Caco-2 (cell line): ENCODE results near the gene C19orf12. TPM values are rescaled to one million over a fixed set of nuclear protein-coding genes. Genes with fewer than 3 reads are reported as not detected.

ENCODE experiments used
- BruUV-seq: library from RNA; stranded (reverse); fragments of 400-500 nt; replicated peaks from 2 replicates; lab custom pipeline; 2021; lab: Mats Ljungman, UMichigan
- CTCF ChIA-PET: fragments of 300-600 bp; sonication (Branson Sonifier 250); formaldehyde crosslinking; loops from one replicate; lab custom pipeline; 2022; ENCODE audit warnings: antibody characterized with exemption; lab: Charles Lee
- POLR2A ChIA-PET: fragments of 300-600 bp; sonication (Branson Sonifier 250); formaldehyde crosslinking; loops from one replicate; lab custom pipeline; 2022; ENCODE audit warnings: antibody characterized with exemption; lab: Charles Lee
- DNase-seq, 2 experiments: peaks; one replicate each; pipeline versions ENCODE4 v3.0.0 to v3.0.0-alpha.2; 2020 to 2022
- H3K27me3 ChIP-seq: replicated peaks from 2 replicates; pipeline ENCODE4 v1.6.0; 2011; ENCODE audit warnings: low read length; ENCODE audit not compliant: control insufficient read depth, insufficient read depth
- H3K36me3 ChIP-seq: 2 replicates; pipeline ENCODE4 v1.5.1; 2011; ENCODE audit warnings: low read length; ENCODE audit not compliant: control insufficient read depth, insufficient read depth
- H3K4me1 ChIP-seq: fragments of 250-450 bp; sonication (Bioruptor Pico); 2 replicates; pipeline ENCODE4 v1.5.1; 2020; ENCODE audit warnings: mild to moderate bottlenecking
- H3K4me3 ChIP-seq: 2 replicates; pipeline ENCODE4 v1.5.1; 2011; ENCODE audit warnings: low read depth, mild to moderate bottlenecking, control low read depth, low read length
- H3K9me3 ChIP-seq: fragments of 250-450 bp; sonication (Bioruptor Pico); 2 replicates; pipeline ENCODE4 v1.5.1; 2020; ENCODE audit warnings: mild to moderate bottlenecking, moderate library complexity
- H3K27ac Mint-ChIP-seq: one replicate; pipeline ENCODE4 v1.8.0; 2022; ENCODE audit warnings: mixed read lengths; ENCODE audit not compliant: unreplicated experiment
- H3K27me3 Mint-ChIP-seq: one replicate; pipeline ENCODE4 v1.8.0; 2022; ENCODE audit warnings: mixed read lengths; ENCODE audit not compliant: insufficient read depth, unreplicated experiment
- H3K36me3 Mint-ChIP-seq: one replicate; pipeline ENCODE4 v1.8.0; 2022; ENCODE audit warnings: mild to moderate bottlenecking, mixed read lengths; ENCODE audit not compliant: insufficient read depth, unreplicated experiment
- H3K4me1 Mint-ChIP-seq: one replicate; pipeline ENCODE4 v1.8.0; 2022; ENCODE audit warnings: low read depth, mixed read lengths; ENCODE audit not compliant: unreplicated experiment
- H3K4me3 Mint-ChIP-seq: one replicate; pipeline ENCODE4 v1.8.0; 2022; ENCODE audit warnings: mild to moderate bottlenecking, moderate library complexity, mixed read lengths; ENCODE audit not compliant: unreplicated experiment
- H3K9me3 Mint-ChIP-seq: one replicate; pipeline ENCODE4 v1.8.0; 2022; ENCODE audit warnings: mixed read lengths; ENCODE audit not compliant: unreplicated experiment
- intact Hi-C: fragments of 100-400 bp; cut with micrococcal nuclease; formaldehyde crosslinking; loops from one replicate; pipeline ENCODE4 v1.10.0; 2022; ENCODE audit not compliant: unreplicated experiment
- total RNA-seq: library from RNA; stranded (reverse); gene quantifications from 2 replicates; pipeline ENCODE4 v1.2.3, GENCODE V29; 2022
- TF ChIP-seq, protein P1 (sequence below), 2 experiments: fragments of 200-600 bp in 1 of 2; IDR thresholded peaks; 1 replicate in 1 of 2; 2 replicates in 1 of 2; pipeline versions ENCODE4 v1.5.1 to v1.8.0; 2011 to 2022; ENCODE audit warnings: antibody characterized with exemption in 1 of 2, control low read depth in 1 of 2, inconsistent platforms in 1 of 2, low read depth in 1 of 2, low read length in 1 of 2, mild to moderate bottlenecking in 1 of 2, moderate library complexity in 1 of 2; ENCODE audit not compliant: insufficient read depth in 1 of 2, severe bottlenecking in 1 of 2, unreplicated experiment in 1 of 2

C19orf12 gene
- total RNA-seq, 1 experiment from 2014 or later, result 20.8 TPM

DNA sequence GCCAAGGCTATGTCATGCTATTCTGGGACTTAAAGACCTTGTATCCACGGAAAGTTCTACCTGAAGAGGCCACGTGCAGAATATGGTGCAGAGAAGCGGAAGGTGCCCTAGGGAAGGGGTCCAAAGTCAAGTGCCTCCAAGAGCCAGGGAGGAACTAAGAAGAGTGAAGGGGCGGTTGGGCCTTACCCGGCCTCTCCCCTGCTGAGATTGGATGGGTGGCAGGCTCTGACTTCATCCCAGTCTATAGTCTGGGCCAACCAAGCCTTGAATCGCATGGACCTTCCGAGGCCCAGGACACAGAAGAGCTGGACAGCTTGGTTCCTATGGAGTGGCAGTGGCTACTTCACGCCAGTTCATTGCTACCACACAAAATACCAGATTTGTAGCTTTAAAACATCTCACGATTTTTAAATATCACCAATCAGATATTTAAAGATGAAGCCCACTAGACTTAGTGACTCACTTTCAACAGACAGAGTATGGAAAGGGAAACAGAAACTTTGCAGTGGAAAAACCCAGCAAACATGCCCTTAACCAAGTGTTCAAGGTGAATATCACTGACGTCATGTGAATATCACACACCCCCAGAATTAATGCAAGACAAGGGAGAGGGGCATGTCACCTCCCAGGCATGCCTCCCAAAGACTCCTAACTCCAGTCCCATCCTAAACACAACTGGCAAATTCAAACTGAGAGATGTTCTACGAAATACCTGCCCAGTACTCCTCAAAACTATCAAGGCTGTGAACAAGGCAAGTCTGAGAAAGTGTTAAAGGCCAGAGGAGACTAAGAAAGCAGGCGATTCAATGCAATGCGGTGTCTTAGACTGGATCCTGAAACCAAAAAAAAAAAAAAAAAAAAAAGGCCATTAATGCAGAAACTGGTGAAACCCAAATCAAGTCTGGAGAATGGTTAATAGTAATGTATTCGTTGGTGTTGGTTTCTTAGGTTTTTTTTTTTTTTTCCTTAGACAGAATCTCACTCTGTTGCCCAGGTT is 10.2 kb downstream of the C19orf12 start:
- CTCF ChIA-PET, result no interaction called here
- Mint-ChIP-seq H3K27ac (no peak overlapping the region), H3K36me3 (peaks cover 23% of the 10 kb centered on the region), H3K27me3 (no peaks in the 10 kb centered on the region), H3K4me1 (no peaks in the 10 kb centered on the region), H3K9me3 (no peaks in the 10 kb centered on the region), H3K4me3 (no peak overlapping the region)
- intact Hi-C loops, result no loop called here
- POLR2A ChIA-PET, result no interaction called here
- no TSS peak for BruUV-seq
- Histone ChIP-seq H3K4me1 (no peaks in the 10 kb centered on the region), H3K27me3 (no peaks in the 10 kb centered on the region), H3K36me3 (no peaks in the 10 kb centered on the region; the same call in 1 of the 2 replicates), H3K4me3 (no peak overlapping the region), H3K9me3 (no peaks in the 10 kb centered on the region)
- DNase-seq, result no peak
- TF ChIP-seq, protein P1, sequence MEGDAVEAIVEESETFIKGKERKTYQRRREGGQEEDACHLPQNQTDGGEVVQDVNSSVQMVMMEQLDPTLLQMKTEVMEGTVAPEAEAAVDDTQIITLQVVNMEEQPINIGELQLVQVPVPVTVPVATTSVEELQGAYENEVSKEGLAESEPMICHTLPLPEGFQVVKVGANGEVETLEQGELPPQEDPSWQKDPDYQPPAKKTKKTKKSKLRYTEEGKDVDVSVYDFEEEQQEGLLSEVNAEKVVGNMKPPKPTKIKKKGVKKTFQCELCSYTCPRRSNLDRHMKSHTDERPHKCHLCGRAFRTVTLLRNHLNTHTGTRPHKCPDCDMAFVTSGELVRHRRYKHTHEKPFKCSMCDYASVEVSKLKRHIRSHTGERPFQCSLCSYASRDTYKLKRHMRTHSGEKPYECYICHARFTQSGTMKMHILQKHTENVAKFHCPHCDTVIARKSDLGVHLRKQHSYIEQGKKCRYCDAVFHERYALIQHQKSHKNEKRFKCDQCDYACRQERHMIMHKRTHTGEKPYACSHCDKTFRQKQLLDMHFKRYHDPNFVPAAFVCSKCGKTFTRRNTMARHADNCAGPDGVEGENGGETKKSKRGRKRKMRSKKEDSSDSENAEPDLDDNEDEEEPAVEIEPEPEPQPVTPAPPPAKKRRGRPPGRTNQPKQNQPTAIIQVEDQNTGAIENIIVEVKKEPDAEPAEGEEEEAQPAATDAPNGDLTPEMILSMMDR (IDR thresholded peaks at IDR 0.05; ENCODE audit: insufficient read depth in 1 of 2, low read depth in 1 of 2, low read length in 1 of 2, severe bottlenecking in 1 of 2, unreplicated experiment in 1 of 2), result no peak

GRCh38 chr19:29702963-29703320 is 12.1 kb downstream of the C19orf12 start:
- ChIA-PET POLR2A (no interaction called here), CTCF (interaction anchor here (0.8 kb wide), 1 partner anchor 11 kb away, joined by 3 read pairs; no protein-coding TSS in a partner anchor)
- no peak overlapping the region for H3K4me3 Mint-ChIP-seq
- TF ChIP-seq, protein P1 (IDR thresholded peaks at IDR 0.05; ENCODE audit: insufficient read depth in 1 of 2, low read depth in 1 of 2, low read length in 1 of 2, severe bottlenecking in 1 of 2, unreplicated experiment in 1 of 2), result no peak
- H3K27ac Mint-ChIP-seq, result no peak overlapping the region
- Histone ChIP-seq H3K27me3 (no peaks in the 10 kb centered on the region), H3K9me3 (no peaks in the 10 kb centered on the region), H3K4me1 (no peaks in the 10 kb centered on the region), H3K4me3 (no peak overlapping the region), H3K36me3 (no peaks in the 10 kb centered on the region)
- intact Hi-C loops, result no loop called here
- BruUV-seq, result no TSS peak
- H3K36me3 Mint-ChIP-seq, result peaks cover 25% of the 10 kb centered on the region
- no peak for DNase-seq
- no peaks in the 10 kb centered on the region for H3K9me3 Mint-ChIP-seq
- no peaks in the 10 kb centered on the region for H3K27me3 Mint-ChIP-seq
- no peaks in the 10 kb centered on the region for H3K4me1 Mint-ChIP-seq

DNA sequence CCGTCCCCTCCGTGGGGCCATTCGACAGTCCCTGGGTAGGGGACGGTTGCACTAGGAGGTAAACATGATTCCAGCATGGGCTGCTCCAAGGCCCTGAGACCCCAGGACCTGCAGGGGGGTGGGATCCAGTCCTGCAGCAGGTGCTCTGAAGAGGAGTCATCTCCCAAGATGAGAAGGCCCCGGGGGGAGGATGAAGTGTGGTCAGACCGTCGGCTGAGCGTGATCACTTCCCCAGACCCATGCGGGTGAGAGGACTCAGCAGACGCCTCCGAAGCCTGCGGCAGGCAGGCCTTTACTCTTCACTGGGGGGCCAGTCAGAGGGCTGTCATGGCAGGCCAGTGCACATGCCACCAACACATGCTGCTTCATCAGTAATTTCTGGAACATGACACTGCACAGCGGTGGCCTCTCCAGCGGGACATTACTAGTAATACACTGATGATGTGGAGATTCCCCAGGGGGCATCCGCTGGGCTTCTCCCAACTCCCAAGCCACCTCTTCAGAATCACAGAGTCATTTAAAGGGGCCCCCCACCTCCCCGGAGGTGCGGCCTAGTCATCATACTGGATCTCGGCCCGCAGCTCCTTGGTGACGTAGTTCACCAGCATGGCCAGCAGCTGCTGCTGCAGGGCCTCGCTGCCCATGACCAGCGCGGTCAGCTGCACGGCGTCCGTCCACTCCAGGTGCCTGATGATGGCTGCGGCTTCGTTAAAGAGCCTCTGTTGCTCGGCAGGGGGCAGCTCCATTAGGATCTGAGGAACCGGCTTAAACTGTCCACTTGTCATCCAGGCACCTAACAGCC is 12.7 kb downstream of the C19orf12 start:
- TF ChIP-seq, protein P1 (IDR thresholded peaks at IDR 0.05; ENCODE audit: insufficient read depth in 1 of 2, low read depth in 1 of 2, low read length in 1 of 2, severe bottlenecking in 1 of 2, unreplicated experiment in 1 of 2), result no peak
- no peak overlapping the region for H3K4me3 Mint-ChIP-seq
- no TSS peak for BruUV-seq
- no peaks in the 10 kb centered on the region for H3K9me3 Mint-ChIP-seq
- Histone ChIP-seq H3K27me3 (no peaks in the 10 kb centered on the region), H3K36me3 (no peaks in the 10 kb centered on the region), H3K4me3 (no peak overlapping the region), H3K4me1 (no peaks in the 10 kb centered on the region), H3K9me3 (no peaks in the 10 kb centered on the region)
- intact Hi-C loops, result no loop called here
- no peaks in the 10 kb centered on the region for H3K27me3 Mint-ChIP-seq
- no peak overlapping the region for H3K27ac Mint-ChIP-seq
- no peak for DNase-seq
- ChIA-PET CTCF (interaction anchor here (0.8 kb wide), 1 partner anchor 12 kb away, joined by 3 read pairs; no protein-coding TSS in a partner anchor), POLR2A (no interaction called here)
- no peaks in the 10 kb centered on the region for H3K4me1 Mint-ChIP-seq
- peaks cover 25% of the 10 kb centered on the region for H3K36me3 Mint-ChIP-seq
